ENCODE data around the gene PCNP.
"Not testable (repeated sequence)": the region's sequence is repeated elsewhere in the genome, so short reads cannot be mapped to it uniquely, and the experiment has no call there.

Gene PCNP

DNA sequence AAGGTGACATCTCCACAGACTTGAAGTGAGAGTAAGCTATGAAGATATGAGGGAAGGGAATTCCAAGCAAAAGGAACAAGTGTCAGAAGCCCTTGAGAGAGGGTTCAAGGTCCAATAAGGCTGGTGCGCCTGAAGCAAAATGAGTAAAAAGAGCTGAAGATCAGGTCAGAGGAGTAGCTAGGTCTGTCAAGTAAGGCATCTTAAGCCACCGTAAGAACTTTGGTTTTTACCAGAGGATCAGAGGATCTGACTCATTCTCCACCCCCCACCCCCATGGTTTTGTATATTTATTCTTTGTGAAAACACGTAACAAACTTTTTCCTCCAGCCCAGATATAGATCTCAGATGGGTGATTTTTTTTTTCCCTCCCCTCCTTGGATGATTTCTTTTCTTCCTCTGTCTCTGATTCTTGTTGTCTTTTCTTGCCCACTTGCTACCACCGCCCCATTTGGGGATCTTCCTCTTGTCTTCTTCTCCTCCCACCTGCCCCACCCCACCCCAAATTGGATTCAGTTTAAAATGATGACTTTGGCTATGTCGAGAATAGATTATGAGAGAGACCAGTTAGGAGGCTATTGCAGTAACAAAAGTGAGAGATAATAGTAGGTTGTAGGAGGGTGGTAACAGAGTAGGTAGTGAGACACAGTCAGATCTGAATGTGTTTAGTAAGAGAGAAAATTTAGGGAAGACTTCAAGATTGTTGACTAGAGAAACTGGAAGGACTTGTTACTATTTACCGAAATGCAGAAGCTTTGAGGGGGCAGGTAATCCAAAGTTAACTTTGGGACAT, 6.3 kb upstream of the PCNP start:
- no peak for DNase-seq

DNA sequence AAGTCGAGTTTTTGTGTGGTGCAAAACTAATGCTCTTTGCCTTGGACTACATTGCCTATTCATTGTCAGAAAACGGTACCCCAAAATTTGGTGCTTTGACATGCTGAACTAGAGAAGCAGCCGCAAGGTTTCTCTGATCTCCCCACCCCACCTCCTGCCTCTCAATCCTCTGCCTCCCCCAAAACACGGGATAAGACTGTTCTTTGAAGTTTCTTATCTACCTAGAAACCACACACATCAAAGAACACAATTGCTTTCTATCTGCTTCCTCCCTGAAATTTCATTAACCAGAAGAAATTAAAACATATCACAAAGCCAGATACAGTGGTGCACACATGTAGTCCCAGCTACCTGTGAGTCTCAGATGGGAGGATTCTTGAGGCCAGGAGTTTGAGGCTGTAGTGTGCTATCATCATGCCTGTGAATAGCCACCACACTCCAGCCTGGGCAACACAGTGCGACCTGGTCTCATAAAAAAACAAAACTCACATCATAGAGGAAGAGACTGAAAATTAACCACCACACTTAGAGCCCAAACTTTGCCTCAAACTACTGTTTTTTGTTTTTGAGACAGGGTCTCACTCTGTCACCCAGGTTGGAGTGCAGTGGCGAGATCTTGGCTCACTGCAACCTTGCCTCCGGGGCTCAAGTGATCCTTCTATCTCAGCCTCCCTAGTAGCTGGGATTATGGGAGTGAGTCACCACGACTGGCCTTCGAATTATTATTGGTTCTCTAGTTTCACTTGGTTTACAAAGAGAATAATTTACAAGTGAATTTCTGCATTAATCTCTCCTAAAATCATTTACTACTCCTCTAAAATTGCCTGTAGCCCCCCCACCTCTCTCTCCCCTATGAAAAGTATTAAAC, 2.7 kb upstream of the PCNP start:
- DNase-seq: no peak

DNA sequence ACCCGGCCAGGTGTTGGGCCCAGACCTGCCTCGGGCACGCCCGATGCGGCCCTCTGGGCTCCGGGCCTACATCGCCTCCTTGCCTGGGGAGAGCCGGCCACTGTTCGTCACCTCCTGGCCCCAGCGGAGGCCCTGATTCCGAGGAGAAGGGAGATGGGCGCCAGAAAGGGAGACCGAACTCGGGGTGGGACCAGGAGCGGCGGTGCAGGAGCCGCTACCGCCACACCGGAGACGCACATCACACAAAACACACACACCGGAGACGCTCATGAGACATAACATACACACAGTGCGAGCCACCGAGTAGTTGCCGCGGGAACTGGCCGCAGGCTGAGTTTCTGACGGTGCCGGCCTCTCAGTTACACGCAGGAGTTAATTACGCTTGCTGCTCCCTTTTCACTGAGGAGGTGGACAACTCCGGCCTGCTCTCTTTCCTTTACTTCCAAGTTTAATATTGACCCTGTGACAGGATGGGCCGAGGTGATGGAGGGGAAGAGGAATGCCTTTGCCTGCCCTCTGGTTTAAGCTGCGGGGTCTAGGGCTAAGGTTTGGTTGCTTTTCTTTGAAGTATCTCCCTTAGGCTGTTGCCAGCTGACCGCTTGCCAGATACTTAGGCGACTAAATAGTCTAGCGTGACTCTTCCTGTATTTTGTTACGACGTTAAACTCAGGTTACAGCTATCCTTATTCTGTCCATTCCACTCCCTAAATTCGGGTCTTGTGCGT, 570 bp downstream of the PCNP start:
- DNase-seq: no peak

DNA sequence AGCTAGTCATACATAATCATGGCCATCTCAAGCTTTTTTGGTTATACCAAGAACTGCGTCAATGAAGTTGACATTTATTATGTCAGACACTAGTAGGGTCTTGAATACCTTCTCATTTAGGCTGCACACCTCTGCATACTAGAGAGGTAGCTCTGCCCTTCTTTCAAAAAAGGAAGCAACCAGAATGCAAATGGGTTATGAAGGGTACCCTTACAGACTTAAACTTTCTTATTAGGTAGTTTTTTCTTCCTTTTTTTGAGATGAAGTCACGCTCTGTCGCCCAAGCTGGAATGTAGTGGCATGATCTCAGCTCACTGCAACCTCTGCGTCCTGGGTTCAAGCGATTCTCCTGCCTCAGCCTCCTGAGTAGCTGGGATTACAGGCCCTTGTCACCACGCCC, 3.3 kb downstream of the PCNP start:
- DNase-seq: no peak

DNA sequence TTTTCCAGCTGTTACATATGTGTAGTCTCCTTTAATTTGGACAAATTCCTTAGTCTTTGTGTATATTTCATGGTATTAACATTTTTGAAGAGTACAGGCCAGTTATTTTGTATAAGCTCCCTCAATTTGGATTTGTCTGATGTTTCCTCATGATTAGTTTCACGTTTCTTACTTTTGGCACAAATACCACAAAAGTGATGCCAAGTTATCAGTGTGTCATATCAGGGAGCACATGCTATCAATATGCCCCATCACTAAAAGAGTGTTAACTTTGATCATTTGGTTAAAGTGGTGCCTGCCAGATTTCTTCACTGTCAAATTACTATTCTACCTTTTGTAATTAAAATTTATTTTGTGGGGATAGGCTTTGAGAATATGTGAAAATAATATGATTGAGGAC, 14.6 kb downstream of the PCNP start:
- no peak for DNase-seq

DNA sequence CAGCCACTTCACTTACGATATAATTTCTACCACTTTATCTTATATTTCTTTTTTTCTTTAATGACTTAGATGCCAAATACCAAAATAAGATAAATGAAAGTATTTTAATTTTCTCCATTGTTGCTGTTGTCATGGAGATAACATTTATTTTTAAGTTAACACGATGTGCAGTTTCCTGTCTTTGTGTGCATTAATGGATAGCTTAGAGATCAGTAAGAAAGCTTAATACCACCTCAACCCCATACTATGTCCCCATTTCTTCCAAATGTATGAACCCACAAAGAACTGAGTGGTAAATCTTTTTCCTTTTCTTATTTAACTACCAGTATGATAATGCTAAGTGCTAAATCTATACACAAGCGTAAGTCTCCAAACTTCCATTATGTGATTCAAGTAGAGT, 17.1 kb downstream of the PCNP start:
- DNase-seq: no peak

DNA sequence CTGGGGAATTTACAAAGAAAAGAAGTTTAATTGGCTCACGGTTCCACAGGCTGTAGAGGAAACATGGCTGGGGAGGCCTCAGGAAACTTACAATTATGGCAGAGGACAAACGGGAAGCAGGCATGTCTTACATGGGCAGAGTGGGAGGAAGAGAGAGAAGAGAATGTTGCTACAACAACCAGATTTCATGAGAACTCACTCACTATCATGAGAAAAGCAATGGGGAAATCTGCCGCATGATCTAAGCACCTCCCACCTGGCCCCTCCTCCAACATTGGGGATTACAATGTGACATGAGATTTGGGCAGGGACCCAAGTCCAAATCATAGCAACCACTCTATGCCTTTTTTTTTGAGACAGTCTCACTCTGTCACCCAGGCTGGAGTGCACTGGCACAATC, 28.8 kb downstream of the PCNP start:
- DNase-seq: no peak

DNA sequence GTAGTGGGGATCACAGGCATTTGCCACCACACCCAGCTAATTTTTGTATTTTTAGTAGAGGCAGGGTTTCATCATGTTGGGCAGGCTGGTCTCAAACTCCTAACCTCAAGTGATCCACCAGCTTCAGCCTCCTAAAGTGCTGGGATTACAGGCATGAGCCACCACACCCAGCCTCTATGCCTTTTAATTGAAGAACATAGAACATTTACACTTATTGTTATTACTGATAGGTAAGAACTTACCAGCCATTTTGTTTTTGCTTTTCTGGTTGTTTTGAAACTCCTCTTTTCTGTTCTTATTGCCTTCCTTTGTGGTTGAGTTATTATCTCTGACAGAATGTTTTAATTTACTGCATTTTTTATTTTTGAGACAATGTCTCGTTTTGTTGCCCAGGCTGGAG, 29.2 kb downstream of the PCNP start:
- no peak for DNase-seq

DNA sequence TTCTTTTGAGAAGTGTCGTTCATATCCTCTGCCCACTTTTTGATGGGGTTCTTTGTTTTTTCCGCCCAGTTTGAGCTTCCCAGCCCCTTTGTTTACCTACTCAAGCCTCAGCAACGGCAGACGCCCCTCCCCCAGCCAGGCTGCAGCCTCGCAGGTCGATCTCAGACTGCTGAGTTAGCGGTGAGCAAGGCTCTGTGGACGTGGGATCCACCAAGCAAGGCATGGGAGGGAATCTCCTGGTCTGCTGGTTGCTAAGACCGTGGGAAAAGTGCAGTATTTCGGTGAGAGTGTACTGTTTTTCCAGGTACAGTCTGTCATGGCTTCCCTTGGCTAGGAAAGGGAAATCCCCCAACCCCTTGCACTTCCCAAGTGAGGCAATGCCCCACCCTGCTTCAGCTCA, 31.4 kb downstream of the PCNP start:
- DNase-seq: not testable (repeated sequence)

DNA sequence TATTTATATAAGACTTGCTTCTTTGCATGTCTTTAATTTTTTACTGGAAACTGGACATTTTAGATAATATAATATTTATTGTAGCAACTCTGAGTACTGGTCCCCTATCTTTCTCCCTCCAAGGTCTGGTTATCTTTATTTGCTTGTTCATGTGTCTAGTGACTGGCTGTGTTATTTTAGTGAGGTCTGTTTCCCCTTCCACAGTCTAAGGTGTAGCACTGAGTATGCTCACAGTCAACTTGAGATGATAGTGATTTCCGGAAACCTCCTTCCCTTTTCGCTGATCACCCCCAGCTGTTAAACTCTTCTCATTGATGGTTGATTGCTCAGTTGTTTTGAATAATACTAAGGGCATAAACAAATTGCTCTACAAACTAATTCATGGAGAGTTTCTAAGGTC, 37.0 kb downstream of the PCNP start:
- no peak for DNase-seq

DNA sequence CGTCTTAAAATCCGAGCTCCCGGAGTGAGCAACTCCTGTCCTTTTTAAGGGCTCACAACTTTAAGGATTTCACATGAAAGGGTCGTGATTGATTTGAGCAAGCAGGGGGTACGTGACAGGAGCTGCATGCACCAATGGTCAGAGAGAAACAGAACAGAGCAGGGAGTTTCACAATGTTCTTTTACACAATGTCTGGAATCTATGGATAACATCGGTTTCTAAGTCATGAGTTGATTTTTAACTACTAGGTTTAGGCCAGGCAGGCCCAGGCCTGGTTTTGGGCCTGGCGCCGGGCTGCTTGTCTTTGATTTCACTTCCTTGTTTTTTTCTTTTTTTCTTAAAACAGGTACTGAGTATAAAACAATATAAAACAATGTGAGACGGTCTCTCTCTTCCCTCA, 39.0 kb downstream of the PCNP start:
- not testable (repeated sequence) for DNase-seq

DNA sequence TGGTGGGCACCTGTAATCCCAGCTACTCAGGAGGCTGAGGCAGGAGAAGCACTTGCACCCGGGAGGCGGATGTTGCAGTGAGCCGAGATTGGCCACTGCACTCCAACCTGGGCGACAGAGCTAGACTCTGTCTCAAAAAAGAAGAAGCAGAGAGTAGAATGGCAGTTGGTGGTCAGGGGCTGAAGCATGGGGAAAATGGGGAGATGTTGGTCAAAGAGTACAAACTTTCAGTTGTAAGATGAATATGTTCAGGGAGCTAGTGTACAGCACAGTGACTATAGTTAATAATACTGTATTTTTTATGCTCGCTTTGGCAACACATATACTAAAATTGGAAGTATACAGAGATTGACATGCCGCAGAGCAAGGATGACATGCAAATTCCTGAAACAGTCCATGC, 41.5 kb downstream of the PCNP start:
- DNase-seq: no peak

DNA sequence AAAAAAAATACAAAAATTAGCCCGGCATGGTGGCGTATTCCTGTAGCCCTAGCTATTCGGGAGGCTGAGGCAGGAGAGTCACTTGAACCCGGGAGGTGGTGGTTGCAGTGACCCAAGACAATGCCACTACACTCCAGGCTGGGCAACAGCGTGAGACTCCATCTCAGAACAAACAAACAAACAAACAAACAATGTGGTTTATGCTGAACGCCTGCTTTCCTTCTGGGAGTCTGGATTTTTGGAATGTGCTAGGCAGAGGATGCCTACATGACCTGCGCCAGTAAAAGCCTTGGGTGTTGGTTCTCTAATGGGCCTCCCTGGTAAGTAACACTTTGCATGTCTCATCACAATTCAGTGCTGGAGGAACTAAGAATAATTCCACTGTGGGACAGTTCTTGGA, 43.5 kb downstream of the PCNP start:
- DNase-seq: no peak

DNA sequence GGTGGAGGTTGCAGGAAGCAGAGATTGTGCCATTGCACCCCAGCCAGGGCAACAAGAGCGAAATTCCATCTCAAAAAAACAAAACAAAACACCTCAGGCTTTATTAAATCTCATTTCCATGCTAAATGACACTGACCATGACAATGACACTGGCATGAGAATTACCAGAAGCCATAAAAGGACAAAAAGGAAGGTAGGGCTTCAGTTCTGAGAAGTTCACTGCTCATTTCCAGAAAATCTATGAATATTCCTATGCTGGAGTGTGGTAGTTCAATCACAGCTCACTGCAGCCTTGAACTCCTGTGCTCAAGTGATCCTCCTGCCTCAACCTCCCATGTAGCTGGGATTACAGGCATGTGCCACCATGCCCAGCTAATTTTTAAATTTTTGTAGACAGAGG, 44.7 kb downstream of the PCNP start:
- DNase-seq: no peak

DNA sequence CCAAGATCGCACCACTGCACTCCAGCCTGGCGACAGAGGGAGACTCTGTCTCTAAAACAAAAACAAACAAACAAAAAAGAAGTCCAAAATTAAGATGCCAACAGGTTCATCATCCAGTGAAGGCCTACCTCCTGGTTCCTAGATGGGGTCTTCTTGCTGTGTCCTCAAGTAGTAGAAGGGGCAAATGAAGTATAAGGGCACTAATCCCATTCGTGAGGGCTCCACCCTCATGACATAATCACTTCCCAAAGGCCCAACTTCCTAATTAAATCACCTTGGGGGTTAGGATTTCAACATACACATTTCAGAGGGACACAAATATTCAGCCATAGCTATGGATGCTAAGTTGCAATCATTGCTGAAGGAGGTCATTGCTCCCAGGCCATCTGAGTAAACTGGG, 45.8 kb downstream of the PCNP start:
- DNase-seq: no peak

DNA sequence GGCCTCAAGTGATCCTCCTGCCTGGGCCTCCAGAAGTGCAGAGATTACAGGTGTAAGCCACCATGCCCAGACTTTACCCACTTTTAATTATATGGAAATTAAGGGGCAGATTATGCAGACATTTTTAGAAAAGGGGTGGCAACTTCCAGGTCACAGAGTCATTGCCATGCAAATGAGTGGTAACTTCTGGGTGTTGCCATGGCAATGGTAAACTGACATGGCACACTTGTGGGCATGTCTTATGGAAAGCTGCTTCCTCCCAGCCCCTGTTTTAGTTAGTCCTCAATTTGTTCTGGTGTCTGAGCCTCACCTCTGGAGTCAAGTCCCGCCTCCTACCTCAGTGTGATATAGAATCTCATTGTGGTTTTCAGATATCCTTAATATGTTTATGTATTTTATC, 49.7 kb downstream of the PCNP start:
- no peak for DNase-seq

DNA sequence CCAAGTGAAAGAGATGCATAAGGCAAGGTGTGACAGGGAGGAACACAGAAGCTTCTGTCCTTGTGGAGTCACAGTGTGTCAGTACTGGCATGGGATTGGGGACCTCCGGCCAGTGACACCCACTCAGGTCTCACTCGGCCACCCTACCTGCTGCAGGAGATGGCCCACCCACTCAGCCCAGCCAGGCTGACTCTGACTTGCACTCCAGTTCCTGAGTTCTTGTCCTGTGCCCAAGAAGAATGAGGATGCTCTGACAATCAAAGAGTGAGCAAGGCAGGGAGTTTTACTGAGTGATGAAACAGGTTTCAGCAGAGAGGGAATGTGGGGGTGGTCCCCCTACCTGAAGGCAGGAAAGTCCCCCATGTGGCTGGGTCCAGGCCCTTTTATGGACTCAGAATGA, 50.9 kb downstream of the PCNP start:
- no peak for DNase-seq

DNA sequence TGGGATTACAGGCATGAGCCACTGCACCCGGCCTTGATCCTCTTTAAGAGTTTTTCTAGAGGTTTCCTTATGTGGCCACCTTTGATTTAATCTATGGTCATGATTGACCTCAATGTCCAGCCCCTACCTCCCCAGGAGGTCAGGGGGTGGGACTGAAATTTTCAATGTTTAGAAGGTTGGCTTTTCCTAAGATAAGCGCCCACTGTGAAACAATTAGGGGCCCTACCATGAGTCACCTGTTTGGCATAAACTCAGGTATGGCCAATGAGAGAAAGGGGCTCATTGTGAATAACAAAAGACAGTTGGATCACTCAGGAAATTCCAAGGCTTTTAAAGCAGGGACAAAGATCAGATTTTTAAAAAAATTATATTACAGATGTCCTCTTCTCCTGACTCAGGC, 51.9 kb downstream of the PCNP start:
- no peak for DNase-seq

DNA sequence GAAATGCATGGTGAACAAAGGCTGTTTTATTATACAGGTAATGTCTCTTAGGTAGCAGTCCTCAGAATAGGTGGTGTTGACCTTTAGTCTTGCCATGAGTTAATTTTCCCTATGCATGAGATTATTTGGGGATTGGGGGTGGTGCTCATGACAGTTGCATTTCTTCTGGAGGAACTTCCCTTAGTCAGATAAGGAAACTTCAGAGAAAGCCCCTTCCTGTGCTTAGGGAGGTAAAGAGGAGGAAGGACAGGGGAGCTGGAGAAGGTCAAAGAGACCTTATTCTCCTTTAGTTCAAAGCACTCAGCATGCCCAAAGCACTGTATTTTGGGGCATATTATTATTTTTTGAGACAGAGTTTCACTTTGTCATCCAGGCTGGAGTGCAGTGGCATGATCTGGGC, 55.2 kb downstream of the PCNP start:
- DNase-seq: no peak

DNA sequence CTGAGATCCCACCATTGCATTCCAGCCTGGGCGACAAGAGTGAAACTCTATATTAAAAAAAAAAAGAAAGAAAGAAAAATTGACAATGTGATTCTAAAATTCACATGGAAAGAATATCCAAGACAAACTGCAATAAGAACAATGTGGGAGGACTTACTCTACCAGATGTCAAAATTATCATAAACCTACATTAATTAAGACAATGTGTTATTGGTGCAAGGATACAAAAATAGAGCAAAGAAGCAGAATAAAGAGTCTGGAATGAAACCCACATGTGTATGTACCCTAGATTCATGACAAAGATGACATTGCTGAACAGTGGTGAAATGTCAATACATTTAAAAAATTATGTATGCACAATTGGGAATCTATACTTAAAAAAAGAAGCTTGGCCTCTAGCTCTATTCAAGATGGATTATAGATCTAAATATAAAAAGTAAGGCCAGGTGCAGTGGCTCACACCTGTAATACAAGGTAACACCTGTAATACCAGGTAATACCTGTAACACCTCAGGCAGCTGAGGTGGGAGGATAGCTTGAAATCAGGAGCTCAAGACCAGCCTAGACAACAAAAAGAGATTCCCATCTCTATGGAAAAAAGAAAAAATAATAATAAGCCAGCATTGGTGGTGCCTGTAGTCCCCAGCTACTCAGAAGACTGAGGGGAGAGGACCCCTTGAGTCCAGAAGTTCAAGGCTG, 57.3 kb downstream of the PCNP start:
- DNase-seq: no peak

DNA sequence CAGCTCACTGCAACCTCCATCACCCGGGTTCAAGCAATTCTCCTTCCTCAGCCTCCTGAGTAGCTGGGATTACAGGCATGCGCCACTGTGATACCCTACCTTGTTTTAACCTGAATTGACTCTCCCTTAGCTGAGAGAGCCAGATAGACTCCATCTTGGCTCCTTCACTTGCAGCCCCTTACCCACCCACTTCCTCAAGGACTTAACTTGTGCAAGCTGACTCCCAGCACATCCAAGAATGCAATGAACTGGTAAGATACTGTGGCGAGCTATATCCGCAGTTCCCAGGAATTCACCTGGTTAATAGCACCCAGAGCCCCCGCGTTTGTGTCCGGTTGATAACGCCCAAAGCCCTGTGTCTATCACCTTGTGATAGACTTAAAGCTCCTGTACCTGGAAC, 58.0 kb downstream of the PCNP start:
- DNase-seq: not testable (repeated sequence)

DNA sequence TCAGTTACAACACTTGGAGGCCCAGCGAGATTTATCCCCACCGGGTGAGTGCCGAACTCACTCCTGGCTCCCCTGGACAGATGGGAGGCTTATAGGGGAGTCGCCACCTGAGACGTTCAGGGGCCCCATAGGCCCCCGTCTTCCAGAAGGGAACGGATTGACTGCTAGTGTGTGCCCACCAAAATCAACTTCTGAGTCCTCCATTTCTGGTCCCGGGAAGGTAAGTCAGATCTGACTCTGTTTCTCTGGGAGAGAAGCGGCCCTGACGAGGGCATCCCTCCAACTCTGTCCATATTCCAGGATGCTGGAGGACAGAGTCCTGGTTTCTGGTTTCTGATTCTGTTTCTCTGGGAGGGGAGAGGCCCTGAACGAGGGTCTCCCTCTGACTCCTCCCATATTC, 58.6 kb downstream of the PCNP start:
- no peak for DNase-seq

DNA sequence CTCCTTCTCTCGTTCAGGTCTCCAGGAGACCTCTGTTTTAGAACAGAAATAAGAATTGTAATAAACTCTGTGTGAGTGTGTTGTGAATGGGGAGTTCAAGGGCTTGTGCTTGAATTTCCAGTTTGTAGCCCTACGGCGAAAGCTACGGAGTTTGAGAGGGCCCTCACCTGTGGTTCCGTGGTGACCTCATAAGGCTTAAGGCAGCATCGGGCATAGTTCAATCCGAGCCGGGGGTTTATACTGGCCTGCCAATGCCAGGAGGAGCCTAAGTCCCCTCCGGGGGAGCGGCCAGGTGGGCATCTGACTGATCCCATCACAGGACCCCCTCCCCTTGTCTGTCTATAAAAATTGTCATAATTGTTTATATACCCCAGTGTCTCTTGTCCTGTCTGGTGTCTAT, 59.2 kb downstream of the PCNP start:
- no peak for DNase-seq
